Stimulated activated CD4-positive, alpha-beta T cell treated with anti-CD3 and anti-CD28 coated beads, TNF-alpha, amount 100 ng/mL, for 4 hours (primary cell): Measurements from ENCODE around the gene RGS12.
A peak's percentile ranks its signal among the peaks of the same experiment; 100 is the strongest.

Source experiments
- DNase-seq, 3 experiments: peaks; one replicate each; pipeline ENCODE4 v3.0.0-alpha.2; 2020; ENCODE audit warnings: low read depth in 3 of 3

Gene RGS12

DNA sequence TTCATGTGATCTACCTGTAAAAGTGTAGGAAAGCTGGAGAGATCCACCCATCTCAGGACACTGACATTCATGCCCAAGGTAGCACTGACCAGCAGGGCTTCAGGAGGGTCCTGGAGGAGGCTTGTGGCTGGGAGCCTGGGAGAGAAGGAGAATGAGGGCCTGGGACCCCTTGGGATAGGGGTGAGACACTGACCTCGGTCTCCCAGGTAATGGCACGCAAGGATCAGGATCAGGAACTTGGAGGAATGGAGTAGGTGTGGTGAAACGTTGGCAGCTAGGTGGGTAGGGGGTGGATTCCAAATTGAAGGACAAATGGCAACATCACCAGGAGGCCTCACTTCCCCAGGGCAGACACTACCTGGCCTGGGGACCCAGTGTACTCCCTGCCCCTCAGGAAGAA, 12.4 kb upstream of the RGS12 start:
- DNase-seq: no peak

DNA sequence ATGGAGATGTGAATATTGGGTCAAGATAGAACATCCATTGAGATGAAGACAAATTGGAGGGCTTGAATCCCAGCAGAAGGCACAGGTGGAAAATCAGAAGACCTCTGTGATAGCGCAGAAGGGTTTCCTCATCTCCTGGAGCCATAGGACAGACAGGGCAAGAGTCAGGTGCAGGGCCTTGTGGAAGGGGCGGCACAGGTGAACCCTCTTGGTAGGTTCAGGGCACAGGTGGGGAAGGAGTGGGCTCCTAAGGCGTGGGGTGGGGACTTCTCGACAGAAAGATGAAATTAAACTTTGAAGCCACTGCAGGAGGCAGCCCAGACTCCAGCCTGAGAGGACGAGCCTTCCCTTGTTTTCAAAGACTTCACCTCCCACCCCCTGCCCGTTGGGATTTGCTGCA, 9.3 kb upstream of the RGS12 start:
- no peak for DNase-seq

DNA sequence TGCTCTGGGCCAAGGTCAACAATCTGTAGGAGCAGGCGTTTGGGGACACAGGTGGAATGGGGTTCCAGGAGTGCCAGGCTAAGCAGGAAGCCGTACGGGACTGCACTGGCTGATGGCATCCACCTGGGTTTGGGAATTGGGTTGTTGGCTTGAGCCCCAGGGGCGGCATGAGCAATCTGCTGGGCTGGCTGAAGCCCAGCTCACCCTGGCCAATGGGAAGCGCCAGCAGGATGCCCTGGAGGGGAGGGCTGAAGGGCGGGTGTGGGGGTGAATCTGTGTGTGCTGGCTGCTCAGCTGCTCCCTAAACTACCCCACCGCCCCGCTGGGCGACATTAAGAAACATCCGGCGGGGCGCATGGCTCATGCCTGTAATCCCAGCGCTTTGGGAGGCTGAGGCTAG, 8.9 kb upstream of the RGS12 start:
- no peak for DNase-seq

DNA sequence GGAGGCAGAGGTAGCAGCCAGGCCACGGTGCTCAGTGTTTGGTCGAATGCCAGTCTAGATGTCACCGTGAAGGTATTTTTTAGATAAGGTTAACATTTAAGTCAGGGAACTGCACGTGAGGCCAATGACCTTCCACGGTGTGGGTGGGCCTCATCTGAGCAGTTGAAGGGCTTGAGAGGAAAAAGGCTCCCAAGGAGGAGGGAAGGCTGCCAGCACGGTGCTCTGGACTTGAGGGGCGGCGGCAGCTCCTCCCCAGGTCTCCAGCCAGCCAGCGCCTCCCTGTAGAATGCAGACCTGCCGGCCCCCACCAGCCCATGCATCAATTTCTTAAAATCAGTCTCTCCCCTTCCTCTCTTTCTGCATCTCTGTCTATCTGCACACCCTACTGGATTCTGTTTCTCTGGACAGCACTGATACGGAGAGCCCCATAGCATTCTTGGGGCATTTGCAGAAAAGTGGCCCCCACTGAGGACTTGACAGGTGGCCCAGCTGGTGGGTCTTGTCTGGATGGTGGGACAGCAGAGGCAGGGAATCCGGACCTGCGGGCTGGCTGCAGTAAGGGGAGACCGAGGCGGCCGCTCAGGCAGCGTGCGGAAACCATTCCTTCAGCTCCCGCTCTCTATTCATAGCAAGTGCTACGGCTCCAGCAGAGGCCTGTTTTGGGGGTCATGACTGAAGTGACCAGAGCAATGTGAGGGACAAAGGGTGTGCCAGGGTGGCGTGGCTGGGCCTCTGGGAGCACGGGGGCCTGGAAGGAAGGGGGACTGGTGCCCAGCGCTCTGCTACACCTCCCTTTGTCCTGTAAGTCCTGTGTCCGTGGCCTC, 7.9 kb upstream of the RGS12 start:
- DNase-seq: no peak

DNA sequence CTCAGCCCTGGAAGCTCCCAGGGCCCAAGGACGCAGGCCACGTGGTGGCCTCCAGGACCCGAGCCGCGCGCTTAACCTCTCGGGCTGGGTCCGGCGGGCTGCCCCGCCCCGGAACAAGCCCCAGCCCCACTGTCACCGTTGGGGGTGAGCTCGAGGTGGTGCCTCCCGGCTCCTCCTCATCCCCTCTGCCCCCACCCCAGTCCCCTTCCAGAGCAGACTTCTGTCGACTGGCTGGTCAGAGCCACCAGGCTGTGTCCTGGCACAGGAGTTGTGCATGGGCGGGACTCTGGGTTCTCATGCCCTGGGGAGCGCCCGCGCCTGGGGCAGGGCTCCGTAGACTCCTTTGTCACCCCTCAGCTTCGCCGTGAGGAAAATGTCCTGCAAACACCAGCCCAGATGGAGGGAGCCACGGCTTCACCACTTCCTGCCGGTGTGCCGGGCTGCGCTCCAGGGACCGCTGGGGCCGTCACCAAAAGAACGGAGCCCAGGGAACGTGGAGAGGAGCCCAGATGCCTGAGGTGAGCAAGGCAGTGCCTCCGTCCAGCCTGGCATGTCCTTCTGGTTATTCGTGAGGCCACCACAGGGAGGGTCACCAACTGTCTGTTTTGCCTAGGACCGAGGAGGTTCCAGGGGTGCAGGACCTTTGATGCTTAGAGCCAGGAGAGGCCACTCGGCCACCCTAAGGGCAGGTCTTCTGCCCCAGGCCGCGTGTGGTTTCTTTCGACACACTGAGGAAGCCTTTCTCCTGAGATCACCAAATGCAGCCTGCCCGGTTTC, 7.1 kb upstream of the RGS12 start:
- DNase-seq: no peak

DNA sequence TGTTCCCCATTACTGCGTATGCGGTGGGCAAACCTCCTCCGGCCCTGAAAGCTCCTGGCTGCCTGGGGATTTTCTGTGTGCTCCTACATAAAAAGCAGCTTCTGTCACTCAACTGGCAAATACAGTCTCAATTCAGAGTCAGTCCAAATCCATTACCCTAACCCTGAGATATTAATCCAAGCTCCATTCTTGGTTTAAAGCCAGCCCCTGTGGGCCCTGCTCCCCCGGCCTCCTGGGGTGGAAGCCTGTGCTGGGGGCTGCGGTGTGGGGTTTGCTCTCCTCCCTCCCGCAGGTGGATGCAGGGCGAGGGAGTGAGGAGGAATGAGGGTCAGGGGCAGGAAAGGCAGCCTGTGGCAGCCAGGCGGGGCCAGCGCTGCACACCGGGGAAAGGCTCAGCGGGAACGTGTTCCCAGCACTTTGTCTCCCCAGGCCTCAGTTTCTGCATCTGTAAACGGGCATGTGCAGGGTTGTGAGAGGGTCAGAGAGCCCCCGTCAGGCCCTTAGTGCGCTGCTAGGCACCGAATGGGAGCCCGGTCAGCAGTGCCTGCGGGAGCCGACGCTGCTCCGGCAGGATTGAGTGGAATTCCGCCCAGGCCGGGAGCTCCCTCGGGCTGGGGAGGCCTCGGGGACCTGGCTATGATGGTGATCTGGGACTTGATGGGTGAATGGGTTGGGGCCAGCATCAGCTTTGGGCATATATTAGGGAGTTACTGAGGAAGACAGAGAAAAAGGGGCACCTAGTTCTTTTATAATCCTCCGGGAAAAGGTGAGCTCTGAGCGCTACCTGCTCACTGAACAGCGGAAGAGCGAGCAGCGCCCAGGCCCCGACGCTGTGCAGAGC, 6.3 kb upstream of the RGS12 start:
- DNase-seq: no peak

DNA sequence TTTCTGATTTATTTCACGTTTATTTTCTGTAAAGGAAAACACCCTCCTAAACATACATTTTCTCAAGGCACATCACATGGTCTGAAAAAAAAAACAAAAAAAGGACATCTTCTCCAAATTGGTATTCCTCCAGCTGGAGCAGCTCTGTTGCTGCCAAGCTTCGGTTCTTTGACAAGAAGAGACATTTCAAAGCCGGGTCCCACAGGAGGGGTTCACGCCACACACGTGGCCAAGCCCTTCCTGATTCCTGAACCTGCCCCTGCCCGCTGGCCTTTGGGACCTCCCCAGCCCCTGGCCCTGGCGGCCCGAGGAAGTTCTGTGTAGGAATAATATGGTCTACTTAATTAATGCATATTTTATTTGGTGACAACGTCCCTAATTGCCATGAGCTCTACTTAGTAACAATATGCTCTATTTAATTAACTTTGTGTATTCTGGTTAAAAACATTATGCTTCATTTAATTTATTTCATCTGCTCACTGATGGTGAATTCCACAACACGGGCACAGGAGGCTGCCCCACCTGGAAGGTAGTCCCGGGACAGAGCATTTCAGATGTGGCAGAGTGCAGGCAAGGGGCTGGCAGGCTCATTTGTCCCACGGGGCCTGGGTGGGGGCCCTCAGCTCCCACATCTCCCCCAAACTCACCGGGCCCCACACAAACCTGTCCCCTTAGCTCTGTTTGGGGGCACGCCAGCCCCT, 5.4 kb upstream of the RGS12 start:
- no peak for DNase-seq

DNA sequence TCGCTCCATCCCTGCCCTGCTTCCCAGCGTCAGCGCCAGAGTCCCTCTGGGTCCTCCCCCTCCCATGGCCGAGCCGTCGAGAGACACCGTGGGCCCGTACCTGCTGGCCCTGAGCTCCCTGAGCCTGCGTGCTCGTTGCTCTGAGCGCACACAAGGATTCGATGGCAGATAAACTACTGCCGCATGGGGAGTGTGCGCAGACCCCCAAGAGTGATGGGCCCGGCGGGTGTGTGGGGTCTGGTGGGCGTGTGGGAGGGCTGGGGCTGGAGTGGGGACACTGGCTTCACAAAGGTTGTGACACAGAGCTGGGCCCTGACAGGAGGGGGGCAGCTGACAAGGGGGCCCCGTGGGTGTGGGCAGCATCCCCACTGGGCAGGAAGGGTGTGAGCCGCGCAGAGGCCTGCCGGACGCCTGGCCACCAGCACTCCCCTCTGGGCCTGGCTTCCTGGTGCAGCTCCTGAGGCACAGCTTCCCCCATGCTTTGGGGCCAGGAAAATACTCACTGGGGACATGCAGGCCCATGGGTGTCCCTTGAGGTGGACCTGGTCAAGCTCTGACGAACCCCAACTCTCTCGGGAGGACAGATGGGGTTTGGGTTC, 4.8 kb upstream of the RGS12 start:
- DNase-seq: no peak

DNA sequence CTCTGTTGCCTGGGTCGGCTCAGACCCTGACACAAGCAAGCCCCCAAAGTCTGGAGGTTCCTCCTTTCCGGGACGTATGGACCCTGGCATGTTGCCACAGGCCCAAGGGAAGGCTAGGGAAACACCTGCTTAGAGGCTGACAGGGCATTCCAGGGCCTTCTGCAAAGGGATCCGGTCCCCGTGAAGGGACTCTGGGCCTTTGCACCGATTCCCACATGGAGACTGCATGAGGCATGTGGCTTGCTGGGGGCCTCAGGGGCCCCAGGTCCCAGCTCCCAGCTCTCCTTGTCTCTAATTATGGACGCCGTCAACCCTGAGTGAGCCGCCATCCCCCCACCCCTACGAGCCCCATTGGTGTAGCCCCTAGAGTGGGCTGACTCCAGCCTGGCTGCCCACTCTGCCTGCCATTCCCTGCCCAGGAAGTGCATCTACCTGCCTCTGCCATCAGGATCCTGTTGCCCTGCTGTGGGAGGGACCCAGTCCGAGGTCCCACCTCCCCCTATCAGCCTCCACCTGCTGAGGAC, 4.2 kb upstream of the RGS12 start:
- DNase-seq: no peak

DNA sequence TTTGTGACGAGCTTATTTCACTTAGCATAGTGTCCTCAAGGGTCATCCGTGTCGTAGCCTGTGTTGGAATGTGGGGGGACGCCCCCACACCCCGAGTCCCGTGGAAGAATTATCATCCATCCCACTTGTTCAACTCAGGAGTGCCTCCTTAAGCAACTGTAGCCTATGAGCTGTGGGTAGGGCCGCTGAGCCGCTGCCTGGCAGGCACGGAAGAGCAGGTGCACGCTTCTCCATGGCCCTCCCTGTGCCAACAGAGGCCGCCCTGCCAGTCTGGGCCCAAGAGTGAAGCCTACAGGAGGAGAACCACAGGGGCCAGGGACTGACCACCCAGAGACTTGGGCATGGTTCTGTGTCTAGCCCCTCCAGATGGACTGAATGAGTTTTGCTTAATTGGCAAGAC, 2.3 kb upstream of the RGS12 start:
- no peak for DNase-seq

DNA sequence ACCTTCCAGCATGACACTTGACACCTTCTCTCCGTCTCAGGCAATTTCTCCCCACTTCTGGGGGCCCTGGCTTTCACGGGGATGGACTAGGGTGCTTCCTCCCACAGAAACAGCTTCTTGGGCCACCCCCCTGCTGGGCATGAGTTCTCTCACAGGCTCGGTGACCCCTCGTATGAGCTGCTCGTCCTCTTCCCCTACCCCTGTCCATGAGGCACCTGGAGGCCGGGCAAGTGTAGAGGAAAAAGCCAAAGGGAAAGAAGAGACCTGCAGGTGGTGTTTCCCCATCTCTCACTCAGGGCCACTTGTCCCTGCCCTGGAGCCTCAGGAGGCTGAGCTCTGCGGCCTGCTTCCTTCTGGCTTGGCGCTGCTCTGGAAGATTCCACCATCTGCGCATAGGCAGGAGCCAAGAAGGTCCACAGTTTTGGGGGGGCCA, 1.9 kb upstream of the RGS12 start:
- DNase-seq: no peak

DNA sequence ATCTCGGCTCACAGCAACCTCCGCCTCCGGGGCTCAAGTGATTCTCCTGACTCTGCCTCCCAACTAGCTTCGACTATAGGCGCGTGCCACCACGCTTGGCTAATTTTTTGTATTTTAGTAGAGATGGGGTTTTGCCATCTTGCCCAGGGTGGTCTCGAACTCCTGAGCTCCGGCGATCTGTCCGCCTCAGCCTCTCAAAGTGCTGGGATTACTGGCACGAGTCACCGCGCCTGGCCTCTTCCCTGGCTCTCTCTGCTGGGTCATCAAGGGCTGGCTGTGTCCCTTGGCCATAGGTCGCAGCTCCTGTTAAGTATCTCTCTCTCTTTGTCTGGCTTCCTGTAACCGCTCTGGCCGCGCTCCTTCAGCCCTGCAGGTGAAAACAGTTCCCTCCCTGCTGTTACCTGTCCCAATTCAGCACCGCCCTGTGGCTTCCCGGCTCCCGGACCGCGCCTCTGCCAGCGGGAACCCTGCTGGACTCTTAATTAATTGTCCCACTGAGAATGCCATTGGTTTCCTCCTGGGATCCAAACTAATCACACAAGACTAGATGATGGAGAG, 1.3 kb upstream of the RGS12 start:
- DNase-seq: no peak

DNA sequence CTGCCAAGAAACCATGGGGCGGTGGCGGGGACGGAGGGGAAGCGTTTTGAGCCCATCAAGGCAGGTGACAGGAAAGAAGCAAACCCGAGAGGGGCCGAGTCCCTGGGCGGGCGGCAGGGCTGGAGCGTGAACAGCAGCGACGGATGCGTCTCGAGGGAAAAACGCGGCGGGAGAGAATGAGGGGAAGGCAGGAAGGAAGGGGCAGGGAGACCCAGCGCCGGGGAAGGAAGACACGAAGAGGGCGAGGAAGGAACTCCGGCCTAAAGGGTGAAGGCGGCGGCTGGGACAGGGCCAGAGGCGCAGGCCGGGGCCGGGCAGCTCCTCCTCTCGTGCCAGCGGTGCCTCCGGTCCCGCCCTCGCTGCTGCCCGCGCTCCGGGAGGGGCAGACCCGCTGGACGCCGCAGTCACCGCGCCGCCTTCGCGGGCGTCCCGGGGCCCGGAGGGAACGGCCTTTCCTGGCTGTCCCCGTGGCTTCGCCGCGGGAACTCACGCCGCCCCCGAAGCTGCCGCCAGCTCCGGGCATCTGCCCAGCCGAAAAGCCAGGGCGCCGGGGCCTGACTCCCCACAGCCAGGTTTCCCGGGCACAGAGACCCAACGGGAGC, 751 bp upstream of the RGS12 start:
- DNase-seq: no peak

DNA sequence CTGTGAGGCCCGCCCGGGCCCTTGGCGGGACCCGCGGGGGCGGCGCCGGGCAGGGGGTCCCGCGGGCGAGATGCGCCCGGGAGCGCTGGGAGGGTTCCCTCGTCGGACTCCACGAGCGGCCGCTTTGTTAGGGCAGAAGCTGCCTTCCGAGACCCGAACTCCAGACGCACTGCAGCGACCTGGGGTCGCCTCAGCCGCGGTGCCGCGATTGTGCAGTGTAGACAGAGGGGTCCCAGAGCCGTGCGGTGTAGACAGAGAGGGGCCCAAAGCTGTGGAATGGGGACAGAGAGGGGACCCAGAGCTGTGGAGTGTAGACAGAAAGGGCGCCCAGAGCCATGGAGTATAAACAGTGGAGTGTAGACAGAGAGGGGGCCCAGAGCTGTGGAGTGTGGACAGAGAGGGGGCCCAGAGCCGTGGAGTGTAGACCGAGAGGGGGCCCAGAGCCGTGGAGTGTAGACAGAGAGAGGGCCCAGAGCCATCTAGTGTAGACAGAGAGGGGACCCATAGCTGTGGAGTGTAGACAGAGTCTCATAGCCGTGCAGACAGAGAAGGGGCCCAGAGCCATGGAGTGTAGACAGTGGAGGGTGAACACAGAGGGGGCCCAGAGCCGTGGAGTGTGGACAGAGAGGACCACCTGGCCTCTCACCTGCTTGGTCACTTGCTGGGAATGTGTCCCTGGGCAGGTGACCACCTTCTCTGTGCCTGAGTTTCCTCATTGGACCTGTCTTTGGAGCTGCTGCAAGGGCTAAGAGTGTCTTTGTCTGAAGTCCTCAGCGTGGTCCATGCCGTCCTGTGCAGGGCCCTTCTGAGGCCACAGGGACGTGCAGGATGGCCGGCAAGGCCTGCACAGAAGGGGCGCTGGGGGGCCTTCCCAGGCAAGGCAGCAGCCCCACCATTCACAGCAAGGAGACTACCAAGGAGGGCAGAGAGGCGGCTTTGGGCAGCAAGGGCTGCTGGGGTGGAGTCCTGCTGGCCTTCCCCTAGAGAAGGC, 875 bp downstream of the RGS12 start:
- DNase-seq: peak in 1 of 3 experiments; percentile 13

DNA sequence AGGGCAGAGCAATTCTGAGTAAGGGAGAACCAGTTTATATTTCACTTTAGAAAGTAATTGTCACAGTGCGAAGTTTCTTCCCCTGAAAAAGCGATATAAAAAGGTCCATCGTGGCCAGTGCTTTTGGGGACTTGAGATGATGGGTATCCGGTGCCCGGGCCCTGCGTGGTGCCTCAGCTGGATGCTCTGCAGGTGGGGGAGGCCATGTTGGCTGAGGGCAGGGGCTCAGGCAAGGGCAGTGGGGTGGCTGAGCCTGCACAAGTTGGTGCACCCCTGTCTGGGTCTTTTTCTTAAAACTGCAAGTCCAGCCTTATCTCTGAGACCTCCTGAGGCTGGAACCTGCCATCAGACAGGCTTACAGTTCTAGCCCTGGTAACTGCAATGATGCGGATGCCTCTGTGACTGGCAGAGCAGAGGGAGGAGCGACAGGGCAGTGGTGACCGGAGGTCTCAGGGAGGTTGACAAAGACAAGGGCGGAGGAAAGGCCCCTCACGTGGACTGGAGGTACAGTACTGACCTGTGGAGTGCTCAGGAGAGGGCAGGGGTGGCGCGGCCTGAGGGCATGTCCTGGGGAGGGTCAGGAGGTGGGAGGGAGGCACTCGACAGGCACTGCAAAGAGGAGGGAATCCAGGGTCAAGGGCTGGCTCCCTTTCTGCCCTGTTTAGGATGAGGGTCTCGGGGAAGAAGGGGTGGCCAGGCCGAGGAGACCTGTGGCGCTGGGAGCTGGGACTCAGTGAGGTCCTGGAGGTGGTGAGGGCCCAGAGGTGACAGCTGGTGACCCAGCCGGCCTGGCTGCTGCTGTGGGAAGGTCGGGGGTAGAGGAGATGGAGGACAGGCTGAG, 1.8 kb downstream of the RGS12 start:
- DNase-seq: no peak

DNA sequence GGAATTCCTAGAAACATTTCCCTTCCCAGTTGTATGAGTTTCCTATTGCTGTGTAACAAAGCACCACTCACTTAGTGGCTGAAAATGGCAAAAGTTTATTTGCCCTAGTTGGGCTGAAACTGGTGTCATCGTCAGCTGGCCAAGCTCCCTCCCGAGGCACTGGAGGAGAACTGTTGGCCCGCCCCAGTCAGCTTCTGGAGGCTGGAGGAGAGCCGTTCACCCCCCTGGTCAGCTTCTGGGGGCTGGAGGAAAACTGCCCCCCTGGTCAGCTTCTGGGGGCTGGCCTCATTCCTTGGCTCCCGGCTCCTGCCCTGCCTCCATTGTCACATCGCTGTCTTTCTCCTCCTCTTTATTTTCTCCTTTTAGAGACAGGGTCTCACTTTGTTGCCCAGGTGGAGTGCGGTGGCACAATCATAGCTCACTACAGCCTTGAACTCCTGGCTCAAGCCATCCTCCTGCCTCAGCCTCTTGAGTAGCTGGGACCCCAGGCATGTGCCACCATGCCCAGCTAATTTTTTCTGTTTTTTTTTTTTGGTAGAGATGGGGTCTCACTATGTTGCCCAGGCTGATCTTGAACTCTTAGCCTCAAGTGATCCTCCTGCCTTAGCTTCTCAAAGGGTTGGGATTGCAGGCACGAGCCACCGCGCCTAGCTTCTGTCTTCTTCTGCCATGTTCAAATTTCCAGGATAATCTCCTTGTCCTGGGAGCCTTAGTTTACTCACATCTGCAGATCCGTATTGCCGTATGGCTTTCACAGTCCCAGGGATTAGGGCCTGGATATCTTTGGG, 3.2 kb downstream of the RGS12 start:
- DNase-seq: no peak

DNA sequence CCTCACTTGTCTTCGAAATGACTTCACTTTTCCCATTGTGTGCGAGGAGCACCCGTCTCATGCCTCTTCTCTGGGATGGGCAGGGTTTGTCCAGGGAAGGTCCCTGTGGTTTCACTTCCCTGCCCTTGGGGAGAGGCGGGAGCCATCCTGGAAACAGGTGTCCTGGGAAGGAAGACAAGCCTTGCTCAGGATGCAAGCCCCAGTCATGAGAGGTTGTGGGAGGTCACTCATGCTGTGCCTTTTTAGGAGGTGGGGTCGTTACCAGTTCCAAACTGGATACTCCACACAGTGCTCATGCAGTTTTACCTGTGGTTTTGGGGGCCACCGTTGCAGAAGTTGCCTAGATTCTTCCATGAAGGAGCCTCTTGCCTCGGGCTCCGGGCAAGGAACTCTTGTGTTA, 3.8 kb downstream of the RGS12 start:
- DNase-seq: no peak
